Measurements from ENCODE around the gene SMYD3.

- no peak for TF ChIP-seq HDGF (IDR thresholded peaks at IDR 0.05; ENCODE audit: borderline replicate concordance)
- no peak for TF ChIP-seq FOXM1 (IDR thresholded peaks at IDR 0.05; ENCODE audit: borderline replicate concordance)
- TF ChIP-seq CTBP1 (IDR thresholded peaks at IDR 0.05; ENCODE audit: borderline replicate concordance): no peak
- no peak for TF ChIP-seq NFRKB (IDR thresholded peaks at IDR 0.05)
- TF ChIP-seq ZNF384 (IDR thresholded peaks at IDR 0.05): no peak
- no peak for TF ChIP-seq SUZ12 (IDR thresholded peaks at IDR 0.05)
- TF ChIP-seq BHLHE40 (IDR thresholded peaks at IDR 0.05; ENCODE audit: borderline replicate concordance): no peak
- TF ChIP-seq LEF1 (IDR thresholded peaks at IDR 0.05; ENCODE audit: borderline replicate concordance): no peak
- TF ChIP-seq SP1 (IDR thresholded peaks at IDR 0.05): no peak
These were observed 202.4 kb downstream of the SMYD3 start for GRCh38 chr1:246304484-246305259.

Data from HEK293T (cell line).